ENCODE results near the gene OR1F1. TPM values are rescaled to one million over a fixed set of nuclear protein-coding genes. Genes with fewer than 3 reads are reported as not detected.
A peak's percentile ranks its signal among the peaks of the same experiment; 100 is the strongest.

OR1F1 gene
- total and polyA plus RNA-seq, 2 of the 8 experiments (the other 6 are each of a cell fraction or from before 2014, with no cell fraction given) = 0.52 to 1.2 TPM

GRCh38 chr16:3187798-3188674 lies at the start of gene OR1F1 (continued):
- TF ChIP-seq CHD7 (IDR thresholded peaks at IDR 0.05; ENCODE audit: insufficient replicate concordance, low read length) (no peak), TAF7 (optimal IDR thresholded peaks at IDR 0.05; ENCODE audit: borderline replicate concordance, low read depth, low read length) (no peak), EZH2 (IDR thresholded peaks at IDR 0.05; ENCODE audit: low read depth, low read length, severe bottlenecking) (no peak), TEAD4 (IDR thresholded peaks at IDR 0.05; ENCODE audit: low read depth, low read length) (0 out of 2 replicates have a peak, but pooled peaks have one; percentile 44), CBX5 (IDR thresholded peaks at IDR 0.05; ENCODE audit: low read depth, low read length) (no peak), TBP (IDR thresholded peaks at IDR 0.05; ENCODE audit: low read depth, low read length) (peak; percentile 98), SAP30 (IDR thresholded peaks at IDR 0.05; ENCODE audit: insufficient read depth, insufficient replicate concordance, low read length) (no peak), SIRT6 (IDR thresholded peaks at IDR 0.05; ENCODE audit: low read length) (no peak), NRF1 (IDR thresholded peaks at IDR 0.05; ENCODE audit: low read depth, low read length) (peak; percentile 24; the same call in 1 of the 2 replicates), SP1 (IDR thresholded peaks at IDR 0.05; ENCODE audit: low read depth, low read length) (no peak)
